GM12892 (cell line): ENCODE results near the gene YIPF2.
"Not testable (repeated sequence)": the region's sequence is repeated elsewhere in the genome, so short reads cannot be mapped to it uniquely, and the experiment has no call there.

Experiments
- DNase-seq: peaks from one replicate; pipeline ENCODE4 v3.0.0; 2011; ENCODE audit not compliant: insufficient read length
- FAIRE-seq: peaks from 2 replicates; lab custom pipeline; 2011; peaks lifted over from hg19 to GRCh38; lab: Jason Lieb, UNC
- POLR2A ChIP-seq: IDR thresholded peaks from 2 replicates; pipeline ENCODE4 v1.6.1; 2011; ENCODE audit warnings: low read depth, low read length, control low read depth
- POLR2AphosphoS5 ChIP-seq: IDR thresholded peaks from 2 replicates; pipeline ENCODE4 v1.6.1; 2011; ENCODE audit warnings: low read depth, low read length, control low read depth
- TAF1 ChIP-seq: IDR thresholded peaks from 2 replicates; pipeline ENCODE4 v1.6.1; 2011; ENCODE audit warnings: low read depth, mild to moderate bottlenecking, control low read depth, low read length, borderline replicate concordance

Gene YIPF2

DNA sequence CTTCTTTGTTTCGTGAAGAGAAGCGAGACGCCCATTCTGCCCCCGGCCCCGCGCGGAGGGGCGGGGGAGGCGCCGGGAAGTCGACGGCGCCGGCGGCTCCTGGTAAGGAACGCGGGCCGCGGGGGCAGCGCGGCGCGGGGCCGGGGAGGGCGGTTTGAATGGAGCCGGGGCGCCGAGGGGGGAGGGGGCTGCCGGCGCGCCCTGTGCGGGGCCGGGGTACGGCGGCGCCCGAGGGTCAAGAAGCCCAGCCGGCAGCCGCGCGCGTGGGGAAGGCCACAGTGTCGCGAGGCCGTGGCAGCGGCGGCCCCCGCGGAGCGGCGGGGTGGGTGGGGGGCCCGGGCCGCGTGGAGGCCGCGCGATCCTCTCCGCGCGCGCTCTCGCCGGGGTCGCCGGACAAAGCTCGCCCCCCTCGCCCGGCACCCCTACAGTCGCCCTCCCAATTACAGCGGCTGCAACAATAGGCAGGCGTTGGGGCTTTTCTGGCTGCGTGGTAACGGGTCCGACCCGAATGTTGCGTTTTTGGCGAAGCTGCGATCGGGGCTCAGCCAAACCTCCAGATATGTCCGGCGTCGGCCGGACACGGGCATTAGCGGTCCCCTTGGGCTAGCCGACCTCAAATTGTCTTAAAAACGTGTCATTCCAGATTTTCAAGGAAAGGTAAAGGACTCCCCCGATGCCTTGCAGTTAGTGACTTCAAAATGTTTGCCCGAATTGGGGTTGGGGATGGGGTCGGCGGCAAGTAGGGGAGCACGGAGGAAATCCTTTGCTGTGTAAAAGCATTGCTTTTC lies 32.8 kb upstream of the YIPF2 start:
- FAIRE-seq (no peak), DNase-seq (no peak)
- TF ChIP-seq POLR2AphosphoS5 (no peak), POLR2A (no peak; the same call in 1 of the 2 replicates), TAF1 (no peak)

- DNase-seq: peak; percentile 95
- peak; percentile 80 for TF ChIP-seq POLR2A
- peak; percentile 61; the same call in 1 of the 2 replicates for TF ChIP-seq POLR2AphosphoS5
- TF ChIP-seq TAF1: no peak; the same call in 1 of the 2 replicates
- peak; percentile 99 for FAIRE-seq
Measured at GRCh38 chr19:10960314-10961072, 32.1 kb upstream of the YIPF2 start, which contains the start of gene SMARCA4. TSS of gene SMARCA4 (plus strand) at chr19:10961030. CDS start at chr19:10984152, 23,122 bp downstream.

DNA sequence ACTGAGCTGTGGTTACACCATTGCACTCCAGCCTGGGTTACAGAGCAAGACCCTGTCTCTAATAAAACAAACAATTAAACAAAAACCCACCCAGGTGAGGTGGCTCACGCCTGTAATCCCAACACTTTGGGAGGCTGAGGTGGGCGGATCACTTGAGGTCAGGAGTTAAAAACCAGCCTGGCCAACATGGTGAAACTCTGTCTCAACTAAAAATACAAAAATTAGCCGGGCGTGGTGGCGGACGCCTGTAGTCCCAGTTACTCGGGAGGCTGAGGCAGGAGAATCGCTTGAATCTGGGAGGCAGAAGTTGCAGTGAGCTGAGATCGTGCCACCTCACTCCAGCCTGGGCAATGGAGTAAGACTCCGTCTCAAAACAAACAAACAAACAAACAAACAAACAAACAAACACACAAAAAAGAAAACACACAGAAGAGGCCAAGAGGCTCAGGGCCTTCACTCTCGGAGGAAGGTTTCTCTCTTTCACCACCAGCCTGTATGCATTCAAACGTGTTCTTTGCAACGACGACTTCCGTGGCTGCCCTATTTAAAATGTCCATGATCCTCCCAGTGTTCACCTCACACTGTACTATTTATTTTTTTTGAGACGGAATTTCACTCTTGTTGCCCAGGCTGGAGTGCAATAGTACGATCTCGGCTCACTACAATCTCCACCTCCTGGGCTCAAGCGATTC lies 31.0 kb upstream of the YIPF2 start:
- DNase-seq, FAIRE-seq: not testable (repeated sequence)

- DNase-seq (no peak), FAIRE-seq (no peak)
- TF ChIP-seq POLR2AphosphoS5 (no peak), POLR2A (no peak), TAF1 (no peak)
Measured at GRCh38 chr19:10952809-10953208, 24.4 kb upstream of the YIPF2 start.

DNA sequence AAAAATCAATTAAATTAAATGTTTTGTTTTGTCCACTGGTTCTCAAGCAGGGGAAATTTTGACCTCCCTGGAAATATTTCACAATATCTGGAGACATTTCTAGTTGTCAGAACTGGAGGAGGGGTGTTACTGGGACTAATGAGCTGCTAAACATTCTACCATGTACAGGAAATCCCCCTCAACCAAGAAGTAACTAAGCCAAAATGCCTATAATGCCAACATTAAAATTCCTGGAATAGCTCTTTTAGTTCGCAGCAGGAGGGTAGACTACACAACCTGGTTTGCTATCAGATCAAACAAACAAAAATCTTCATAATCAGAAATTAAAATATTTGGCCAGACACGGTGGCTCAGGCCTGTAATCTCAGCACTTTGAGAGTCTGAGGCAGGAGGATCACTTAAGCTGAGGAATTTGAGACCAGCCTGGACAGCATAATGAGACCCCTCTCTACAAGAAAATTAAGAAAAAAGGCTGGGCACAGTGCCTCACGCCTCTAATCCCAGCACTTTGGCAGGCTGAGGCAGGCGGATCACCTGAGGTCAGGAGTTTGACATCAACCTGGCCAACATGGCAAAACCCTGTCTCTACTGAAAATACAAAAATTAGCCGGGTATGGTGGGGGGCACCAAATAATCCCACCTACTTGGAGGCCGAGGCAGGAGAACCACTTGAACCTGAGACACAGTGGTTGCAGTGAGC lies 18.7 kb upstream of the YIPF2 start:
- no peak for TF ChIP-seq POLR2A
- no peak for TF ChIP-seq TAF1
- TF ChIP-seq POLR2AphosphoS5: no peak
- no peak for DNase-seq
- FAIRE-seq: no peak

GRCh38 chr19:10945264-10945663 lies 16.8 kb upstream of the YIPF2 start:
- TF ChIP-seq POLR2A (no peak), TAF1 (no peak), POLR2AphosphoS5 (no peak)
- DNase-seq (no peak), FAIRE-seq (no peak)

DNA sequence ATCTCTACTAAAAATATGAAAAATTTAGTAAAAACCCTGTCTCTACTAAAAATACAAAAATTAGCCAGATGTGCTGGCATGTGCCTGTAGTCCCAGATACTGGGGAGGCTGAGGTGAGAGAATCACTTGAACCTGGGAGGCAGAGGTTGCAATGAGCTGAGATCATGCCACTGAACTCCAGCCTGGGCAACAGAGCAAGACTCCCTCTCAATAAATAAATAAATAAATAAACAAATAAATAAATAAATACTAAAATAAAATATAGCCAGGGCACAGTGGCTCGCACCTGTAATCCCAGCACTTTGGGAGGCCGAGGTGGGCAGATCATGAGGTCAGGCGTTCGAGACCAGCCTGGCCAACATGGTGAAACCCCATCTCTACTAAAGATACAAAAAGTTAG lies 15.0 kb upstream of the YIPF2 start:
- FAIRE-seq, DNase-seq: not testable (repeated sequence)

DNA sequence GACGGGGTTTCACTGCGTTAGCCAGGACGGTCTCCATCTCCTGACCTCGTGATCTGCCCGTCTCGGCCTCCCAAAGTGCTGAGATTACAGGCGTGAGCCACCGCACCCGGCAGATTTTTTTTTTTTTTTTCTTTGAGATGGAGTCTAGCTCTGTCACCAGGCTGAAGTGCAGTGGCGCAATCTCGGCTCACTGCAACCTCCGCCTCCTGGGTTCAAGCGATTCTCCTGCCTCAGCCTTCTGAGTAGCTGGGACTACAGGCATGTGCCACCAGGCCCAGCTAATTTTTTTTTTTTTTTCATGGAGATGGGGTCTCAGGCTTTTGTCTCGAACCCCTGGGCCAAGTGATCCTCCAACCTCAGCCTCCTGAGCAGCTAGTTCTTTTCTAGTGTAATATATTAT lies 13.2 kb upstream of the YIPF2 start:
- FAIRE-seq, DNase-seq: not testable (repeated sequence)

DNA sequence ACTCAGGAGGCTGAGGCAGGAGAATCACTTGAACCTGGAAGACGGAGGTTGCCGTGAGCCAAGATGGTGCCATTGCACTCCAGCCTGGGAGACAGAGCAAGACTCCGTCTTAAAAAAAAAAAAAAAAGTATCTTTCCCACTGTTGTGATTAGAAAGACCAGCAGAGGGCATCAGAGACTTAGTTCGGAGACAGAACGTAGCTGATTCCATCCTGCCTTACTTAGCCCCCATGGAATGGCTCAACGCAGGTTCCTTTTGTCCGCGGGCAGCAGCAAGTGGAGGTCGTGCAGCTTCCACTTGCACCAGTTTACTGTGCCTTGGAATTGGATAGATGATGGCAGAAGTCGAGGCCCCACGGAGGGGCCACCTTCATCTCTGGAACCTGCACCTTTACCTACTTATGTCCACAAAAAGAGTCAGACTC lies 8.2 kb upstream of the YIPF2 start:
- no peak for DNase-seq
- no peak for FAIRE-seq
- TF ChIP-seq POLR2A (no peak), POLR2AphosphoS5 (no peak), TAF1 (no peak)

DNA sequence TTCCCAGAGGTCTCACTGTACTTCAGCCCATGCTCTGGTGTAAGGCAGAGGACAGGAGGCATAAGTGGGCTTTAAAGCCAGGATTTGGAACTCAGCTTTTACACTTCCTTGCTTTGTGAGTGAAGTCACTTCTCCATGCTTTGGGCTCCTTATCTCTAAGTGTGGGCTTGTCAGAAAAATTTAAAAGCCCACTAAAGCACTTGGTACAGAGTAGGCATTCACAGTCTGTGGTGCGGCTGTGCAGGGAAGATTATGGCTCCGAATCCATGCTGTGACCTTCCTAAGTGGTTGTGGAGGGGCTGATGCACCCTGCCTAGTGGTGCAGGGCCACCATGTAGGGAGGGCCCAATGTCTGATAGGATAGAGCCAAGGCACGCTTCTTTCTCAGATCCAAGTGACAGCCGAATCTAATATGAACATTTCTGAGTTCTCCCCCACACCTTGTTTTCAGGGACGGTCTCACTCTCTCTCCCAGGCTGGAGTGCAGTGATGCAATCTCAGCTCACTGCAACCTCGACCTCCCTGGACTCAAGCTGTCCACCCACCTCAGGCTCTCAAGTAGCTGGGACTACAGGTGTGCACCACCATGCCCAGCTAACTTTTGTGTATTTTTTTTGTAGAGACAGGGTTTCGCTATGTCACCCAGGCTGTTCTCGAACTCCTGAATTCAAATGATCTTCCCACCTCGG lies 7.1 kb upstream of the YIPF2 start:
- no peak for FAIRE-seq
- TF ChIP-seq POLR2A (no peak), TAF1 (no peak), POLR2AphosphoS5 (no peak)
- DNase-seq: no peak

GRCh38 chr19:10929402-10929794 lies 959 bp upstream of the YIPF2 start:
- FAIRE-seq (no peak), DNase-seq (no peak)
- TF ChIP-seq POLR2AphosphoS5: no peak
- TF ChIP-seq POLR2A: no peak
- no peak for TF ChIP-seq TAF1
